Renal pelvis (tissue), 4 donors: Measurements from ENCODE around the gene SMAD2. TPM values are rescaled to one million over a fixed set of nuclear protein-coding genes. Genes with fewer than 3 reads are reported as not detected.

Experiments
- DNase-seq: peaks from one replicate; pipeline ENCODE4 v3.0.0-alpha.2; 2013
- polyA plus RNA-seq, 3 donors: library from polyadenylated mRNA; unstranded; fragments of 120-200 nt; gene quantifications; one replicate each; pipeline ENCODE4 v1.2.1, GENCODE V29; 2013; ENCODE audit not compliant: insufficient read length in 3 of 3

SMAD2 gene
- polyA plus RNA-seq, 3 donors: 81.2 to 85.6 (median 82.9) TPM

DNA sequence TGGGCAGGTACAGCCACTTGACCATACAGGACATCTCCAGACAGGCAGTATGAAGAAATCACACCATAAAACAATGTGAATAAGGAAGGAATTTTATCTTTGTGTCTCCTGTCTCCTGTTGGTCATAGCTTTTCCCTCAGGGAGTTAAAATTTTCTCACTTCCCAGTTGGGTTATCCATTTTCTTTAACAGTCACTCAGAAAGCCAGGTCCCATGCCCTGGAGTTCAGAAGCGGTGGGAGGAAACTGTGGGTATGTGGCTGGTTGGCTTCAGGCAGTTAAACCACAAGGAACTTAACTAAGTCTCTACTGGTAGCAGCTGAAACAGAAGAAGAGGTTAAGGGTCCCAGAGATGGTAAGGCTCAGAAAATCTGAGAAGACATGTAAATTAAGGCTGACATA is 6.5 kb upstream of the SMAD2 start:
- DNase-seq: no peak

- DNase-seq: no peak
Observed at GRCh38 chr18:47935321-47936055, 5.0 kb upstream of the SMAD2 start.

DNA sequence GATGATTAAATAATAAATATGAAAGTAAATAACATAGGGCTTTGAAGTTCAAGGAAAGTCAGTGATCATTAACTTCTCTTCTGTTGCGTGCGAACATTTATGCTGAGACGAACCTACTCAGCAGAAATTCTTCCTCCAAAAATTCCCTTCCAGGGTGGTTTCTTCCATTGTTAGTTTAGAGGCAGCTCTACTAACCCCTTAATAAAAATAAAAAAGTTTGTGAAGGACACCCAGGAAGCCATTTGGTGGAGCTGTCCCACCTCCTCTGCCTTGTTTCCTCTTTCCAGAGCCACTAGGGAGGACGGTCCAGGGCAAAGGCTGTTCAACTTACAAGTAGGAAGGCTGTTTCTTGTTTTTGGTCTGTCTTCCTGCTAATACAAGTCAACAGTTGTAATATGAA is 2.1 kb upstream of the SMAD2 start:
- DNase-seq: no peak

DNA sequence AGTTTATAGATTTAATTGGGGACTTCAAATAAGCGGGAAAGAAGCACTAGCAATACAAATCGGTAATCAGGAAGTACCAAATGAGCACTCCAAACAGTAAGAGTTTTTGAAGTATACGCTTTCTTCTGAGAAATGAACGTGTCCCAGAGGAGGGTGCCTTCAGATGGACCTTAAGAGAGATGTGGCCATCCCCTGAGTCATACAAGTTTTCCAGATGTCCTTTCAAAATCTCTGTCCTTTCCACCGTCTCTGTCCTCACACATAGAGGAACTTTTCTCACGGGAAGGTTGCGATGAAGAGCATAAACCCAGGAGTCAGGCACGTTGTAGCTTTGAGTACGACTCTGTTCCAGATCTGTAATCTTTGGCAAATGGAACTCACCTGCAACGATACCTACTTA is 1.7 kb upstream of the SMAD2 start:
- no peak for DNase-seq

GRCh38 chr18:47931718-47932103 is 1.3 kb upstream of the SMAD2 start:
- no peak for DNase-seq

DNA sequence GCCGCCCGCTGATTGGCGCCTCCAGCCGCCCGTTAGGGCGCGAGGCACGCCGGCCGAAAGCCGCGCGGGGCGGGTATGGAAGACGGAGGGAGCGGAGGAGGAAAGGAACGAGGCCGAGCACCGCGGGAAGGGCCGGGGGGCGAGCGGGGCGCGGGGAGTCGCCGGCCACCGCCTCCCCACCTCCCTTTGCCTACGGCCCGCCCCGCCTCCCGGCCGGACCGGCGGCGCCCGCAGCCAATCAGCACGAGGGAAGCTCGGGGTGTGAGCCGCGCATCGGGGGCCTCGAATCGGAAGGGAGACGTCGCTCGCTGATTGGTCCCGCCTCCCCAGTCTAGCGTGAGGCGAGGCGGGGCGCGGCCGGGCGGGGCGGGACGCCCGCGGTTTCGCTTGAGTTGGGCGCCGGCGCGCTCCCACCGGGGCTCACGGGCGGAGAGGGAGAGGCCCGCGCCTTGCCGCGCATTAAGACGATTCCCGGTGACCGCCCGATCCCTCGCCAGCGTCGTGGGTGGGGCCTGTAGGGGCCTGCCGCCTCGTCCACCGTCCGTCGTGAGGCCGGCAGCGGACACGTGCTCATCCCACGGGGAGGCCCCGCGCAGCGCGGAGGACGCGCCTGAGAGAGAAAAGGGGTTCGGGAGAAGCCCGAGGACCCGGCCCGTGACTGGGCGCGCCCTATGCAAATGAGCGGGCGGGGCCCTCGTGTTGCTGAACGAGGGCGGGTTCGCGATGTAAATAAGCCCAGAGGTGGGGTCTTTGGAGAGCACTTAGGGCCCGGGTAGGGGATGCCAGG is 665 bp upstream of the SMAD2 start:
- peak; percentile 97 for DNase-seq

DNA sequence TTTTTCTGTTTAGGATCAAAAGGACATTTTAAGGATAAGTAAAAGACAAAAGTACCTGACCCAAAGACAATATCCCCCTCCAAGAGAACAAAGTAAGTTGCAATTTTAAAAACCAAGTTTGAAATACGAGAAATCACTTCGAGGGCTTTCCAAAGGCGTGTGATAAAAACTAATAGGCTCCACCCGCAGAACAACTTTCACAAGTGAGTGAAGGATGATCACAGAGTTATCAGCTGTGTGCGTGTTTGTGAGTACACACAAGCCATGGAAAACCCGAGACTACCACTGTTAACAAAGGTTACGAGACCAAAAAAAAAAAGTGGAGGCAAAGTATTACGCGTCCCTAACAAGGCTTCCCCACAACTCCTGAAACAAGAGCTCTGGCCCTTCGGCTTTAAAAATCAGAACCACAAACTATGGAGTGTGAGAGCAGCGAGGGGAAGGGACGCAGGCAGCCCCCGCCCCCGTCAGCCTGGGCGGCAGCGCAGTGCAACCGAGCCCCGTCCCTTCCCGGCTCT is 719 bp downstream of the SMAD2 start:
- no peak for DNase-seq

DNA sequence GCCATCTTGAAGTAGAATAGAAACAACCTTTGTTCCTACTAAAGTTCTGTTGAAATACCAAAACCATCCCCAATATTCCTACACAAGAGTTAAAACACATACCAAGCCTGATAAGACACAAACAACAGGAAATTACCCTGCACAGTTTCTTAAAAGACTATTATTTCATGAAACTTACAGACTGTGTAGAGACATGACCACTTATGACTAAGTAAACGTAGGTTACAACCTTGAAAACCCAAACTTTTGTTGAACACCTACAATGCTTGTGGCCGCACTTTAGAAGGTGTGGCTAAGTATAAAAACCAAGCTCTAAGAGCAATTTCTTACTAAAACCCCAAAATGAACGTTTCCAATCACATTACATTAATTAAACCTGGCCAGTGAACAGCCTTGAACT is 2.0 kb downstream of the SMAD2 start:
- no peak for DNase-seq

GRCh38 chr18:47926101-47926850 is 4.2 kb downstream of the SMAD2 start:
- no peak for DNase-seq

DNA sequence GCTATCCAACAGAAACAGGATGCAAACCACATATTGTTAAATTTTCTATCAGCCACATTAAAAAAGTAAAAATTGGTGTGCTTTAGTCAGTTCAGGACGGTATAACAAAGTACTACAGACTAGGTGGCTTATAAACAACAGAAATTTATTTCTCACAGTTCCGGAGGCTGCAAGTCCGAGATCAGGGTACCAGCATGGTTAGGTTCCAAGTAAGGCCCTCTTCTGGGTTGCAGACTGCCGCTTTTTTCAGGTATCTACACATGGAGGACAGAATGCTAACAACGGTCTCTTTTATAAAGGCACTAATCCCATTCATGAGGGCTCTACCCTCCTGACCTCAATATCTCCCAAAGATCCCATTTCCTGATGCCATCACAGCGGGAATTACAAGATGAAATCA is 10.5 kb downstream of the SMAD2 start:
- DNase-seq: no peak

- no peak for DNase-seq
Observed at GRCh38 chr18:47917923-47918610, 12.4 kb downstream of the SMAD2 start.

DNA sequence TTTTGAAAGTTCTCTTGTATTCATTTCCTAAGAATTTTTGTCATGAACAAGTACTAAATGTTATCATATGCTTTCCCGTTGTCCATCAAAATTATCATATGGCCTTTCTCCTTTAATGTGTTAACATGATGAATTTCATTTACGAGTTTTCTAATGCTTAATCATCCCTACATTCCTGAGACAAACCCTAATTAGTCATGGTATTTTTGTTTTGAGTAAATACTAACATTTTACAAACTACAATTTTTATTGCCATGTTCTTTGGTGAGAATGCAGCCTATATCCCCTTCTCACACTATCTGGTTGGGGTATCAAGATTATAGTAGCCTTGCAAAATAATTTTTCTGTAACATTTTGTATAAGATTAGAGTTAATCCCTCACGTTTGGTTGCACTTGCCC is 14.5 kb downstream of the SMAD2 start:
- no peak for DNase-seq

GRCh38 chr18:47915229-47915628 is 15.2 kb downstream of the SMAD2 start:
- no peak for DNase-seq

- DNase-seq: no peak
Observed at GRCh38 chr18:47912794-47913585, 17.5 kb downstream of the SMAD2 start.

DNA sequence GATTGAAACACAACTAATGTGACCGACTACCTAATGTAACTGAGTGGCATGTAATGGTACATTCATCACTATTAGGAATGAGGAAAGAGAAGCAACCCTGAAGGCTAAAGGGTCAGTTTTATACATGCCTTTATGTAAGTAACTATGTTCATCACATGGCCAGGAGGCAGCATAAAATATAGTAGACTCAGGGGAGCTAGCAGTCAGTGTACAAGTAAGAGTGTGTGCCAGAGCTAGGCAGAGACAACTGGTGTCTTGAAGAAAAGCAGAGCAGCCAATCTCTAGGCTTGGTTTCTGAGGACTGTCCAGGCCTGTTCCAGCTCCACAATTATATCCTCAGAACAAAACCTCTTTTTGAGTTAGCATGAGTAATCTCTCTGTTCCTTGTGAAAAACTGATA is 18.1 kb downstream of the SMAD2 start:
- DNase-seq: no peak

GRCh38 chr18:47911877-47912276 is 18.6 kb downstream of the SMAD2 start:
- DNase-seq: no peak

DNA sequence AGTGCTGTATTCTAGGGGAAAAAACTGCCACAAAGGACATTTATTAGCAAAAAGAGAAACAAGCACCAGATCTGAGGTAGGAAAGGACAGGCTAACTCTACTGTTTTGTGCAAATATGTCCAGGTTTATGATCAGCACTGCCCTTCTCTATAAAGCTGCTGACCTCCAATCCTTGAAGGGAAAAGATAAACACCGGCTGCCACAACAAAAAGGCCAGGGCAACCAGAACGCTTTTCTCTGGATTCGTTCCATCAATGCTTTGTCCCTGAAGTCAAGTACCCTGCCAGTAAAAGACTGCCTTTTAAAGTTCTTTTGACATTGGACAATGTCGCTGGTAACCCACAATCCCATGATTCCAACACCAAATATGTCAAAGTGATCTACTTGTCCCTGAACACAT is 21.0 kb downstream of the SMAD2 start:
- DNase-seq: no peak

DNA sequence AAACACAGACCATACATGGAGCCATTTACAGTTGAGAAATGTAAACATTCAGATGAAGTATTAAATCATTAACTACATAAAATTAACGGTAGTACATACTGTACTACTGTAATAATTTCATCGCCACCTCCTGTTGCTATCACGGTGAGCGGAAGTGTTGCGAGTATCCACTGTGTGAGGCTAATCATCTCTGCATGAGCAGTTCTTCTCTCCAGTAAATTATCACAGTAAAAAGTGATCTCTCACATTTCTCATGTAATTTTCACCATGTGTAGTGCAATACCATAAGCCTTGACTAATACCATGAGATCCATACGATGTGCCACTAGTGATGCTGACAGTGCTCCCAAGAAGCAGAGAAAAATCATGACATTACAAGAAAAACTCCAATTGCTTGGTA is 21.9 kb downstream of the SMAD2 start:
- no peak for DNase-seq

- DNase-seq: no peak
Observed at GRCh38 chr18:47906408-47906807, 24.1 kb downstream of the SMAD2 start.

- no peak for DNase-seq
Observed at GRCh38 chr18:47903809-47904208, 26.6 kb downstream of the SMAD2 start.
